Hematopoietic multipotent progenitor cell treated with erythropoietin and hydrocortisone succinate and interleukin-3 and kit ligand, for 4 days (in vitro differentiated cells): ENCODE data around the gene CLN3.
A peak's percentile ranks its signal among the peaks of the same experiment; 100 is the strongest.
"Not testable (repeated sequence)": the region's sequence is repeated elsewhere in the genome, so short reads cannot be mapped to it uniquely, and the experiment has no call there.

ENCODE experiments used
- DNase-seq: peaks from one replicate; pipeline ENCODE4 v3.0.0-alpha.2; 2015

The CLN3 gene

GRCh38 chr16:28494121-28494851 lies 2.4 kb upstream of the CLN3 start, which contains the start of gene APOBR:
Gene APOBR (plus strand): TSS chr16:28494643. CDS start chr16:28494682, 39 bp downstream.
- peak; percentile 97 for DNase-seq

- DNase-seq: no peak
Measured at GRCh38 chr16:28492511-28492910, 637 bp upstream of the CLN3 start.

DNA sequence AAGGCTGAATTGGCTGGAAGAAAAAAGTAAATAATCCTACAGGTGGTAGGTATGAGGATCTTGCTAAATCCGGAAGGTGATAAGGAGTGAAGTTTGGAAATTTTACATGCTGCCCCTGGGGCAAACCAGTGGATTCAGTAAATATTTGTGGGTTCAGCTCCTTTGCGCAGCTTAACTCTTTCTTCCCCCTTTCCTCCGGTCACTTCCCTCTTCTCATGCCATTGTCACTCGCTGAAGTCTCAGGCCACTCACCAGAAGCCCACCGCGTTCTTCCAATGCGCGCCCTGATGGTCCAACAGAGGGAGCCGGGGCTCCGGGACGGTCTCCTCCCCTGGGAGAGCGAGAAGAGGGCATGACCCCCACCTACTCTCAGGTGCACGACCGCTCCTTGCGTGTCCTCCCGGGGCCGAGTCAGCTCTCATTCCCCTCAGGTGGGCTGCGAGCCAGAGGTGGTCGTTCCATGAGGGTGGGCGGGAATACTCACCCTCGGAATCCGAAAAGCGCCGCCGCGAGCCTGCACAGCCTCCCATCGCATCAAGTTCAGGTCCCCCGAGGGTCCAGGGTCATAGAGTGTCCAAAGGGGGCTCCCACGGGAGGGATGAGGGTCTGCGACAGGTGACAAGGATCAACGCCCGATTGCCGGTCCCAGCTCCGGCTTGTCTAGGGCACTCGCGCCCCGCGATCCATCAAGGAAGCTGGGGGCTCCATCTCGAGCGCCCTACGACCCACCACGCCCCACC lies 474 bp downstream of the CLN3 start:
- peak; percentile 77 for DNase-seq

GRCh38 chr16:28486266-28486665 lies 5.6 kb downstream of the CLN3 start:
- DNase-seq: no peak

GRCh38 chr16:28483361-28483760 lies 8.5 kb downstream of the CLN3 start:
- not testable (repeated sequence) for DNase-seq

GRCh38 chr16:28482026-28482425 lies 9.8 kb downstream of the CLN3 start:
- no peak for DNase-seq

- DNase-seq: no peak
Measured at GRCh38 chr16:28478506-28479180, 13.2 kb downstream of the CLN3 start.

- no peak for DNase-seq
Measured at GRCh38 chr16:28477311-28477920, 14.5 kb downstream of the CLN3 start.

DNA sequence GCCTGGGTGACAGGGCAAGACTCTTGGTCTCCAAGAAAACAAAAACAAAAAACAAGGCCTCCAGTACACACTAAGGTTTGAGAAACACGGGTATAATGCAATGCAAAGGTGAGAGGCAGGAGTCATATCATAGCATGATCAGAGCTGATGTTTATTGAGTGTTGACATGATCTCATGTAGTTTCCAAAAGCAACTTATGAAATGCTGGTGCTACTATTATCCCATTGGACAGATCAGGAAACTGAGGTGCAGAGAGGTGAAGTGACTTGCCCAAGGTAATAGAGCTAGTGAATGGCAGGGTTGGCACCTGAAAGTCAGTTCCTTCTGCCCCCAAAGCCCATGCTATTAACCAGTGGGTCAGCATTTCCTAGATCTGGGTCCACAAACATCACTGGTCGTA lies 16.7 kb downstream of the CLN3 start:
- no peak for DNase-seq

GRCh38 chr16:28473714-28474265 lies 18.1 kb downstream of the CLN3 start:
- DNase-seq: no peak

GRCh38 chr16:28447081-28447480 lies 44.8 kb downstream of the CLN3 start:
- not testable (repeated sequence) for DNase-seq

DNA sequence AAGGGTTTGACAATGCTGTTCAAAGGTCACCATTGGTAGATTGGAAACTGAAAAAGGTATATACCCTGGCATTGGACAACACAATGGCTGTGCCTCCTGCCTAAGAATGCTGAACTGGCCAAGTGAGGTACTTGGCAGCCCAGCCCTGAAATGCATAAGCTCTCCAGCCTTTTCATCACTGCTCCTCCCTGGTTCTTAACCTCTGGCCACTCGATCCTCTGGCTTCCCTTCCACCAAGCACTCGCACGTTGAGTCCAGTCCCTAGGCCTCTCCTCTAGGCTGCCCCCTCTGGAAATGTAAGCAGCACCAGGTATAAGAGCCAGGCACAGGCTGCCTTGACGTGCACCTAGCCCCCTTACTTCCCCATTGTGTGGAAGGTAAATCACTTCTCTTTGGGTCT lies 45.5 kb downstream of the CLN3 start:
- not testable (repeated sequence) for DNase-seq

DNA sequence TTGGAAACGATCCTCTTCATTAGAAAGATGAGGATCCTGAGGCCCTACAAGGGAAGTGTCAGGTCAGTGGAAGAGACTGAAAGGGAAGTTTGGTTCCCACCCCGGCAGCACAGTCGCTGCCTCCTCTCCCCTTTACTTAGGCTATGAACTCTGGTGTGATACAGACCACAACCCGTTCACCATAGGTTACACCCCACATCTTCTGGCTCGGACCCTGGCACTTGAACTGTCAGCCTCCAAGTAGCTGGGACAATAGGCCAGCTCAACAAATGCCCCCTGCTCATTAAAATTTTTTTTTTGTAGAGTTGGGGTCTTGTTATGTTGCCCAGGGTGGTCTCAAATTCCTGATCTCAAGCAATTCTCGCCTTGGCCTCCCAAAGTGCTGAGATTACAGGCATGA lies 47.9 kb downstream of the CLN3 start:
- not testable (repeated sequence) for DNase-seq

- not testable (repeated sequence) for DNase-seq
Measured at GRCh38 chr16:28438899-28439298, 53.0 kb downstream of the CLN3 start.

DNA sequence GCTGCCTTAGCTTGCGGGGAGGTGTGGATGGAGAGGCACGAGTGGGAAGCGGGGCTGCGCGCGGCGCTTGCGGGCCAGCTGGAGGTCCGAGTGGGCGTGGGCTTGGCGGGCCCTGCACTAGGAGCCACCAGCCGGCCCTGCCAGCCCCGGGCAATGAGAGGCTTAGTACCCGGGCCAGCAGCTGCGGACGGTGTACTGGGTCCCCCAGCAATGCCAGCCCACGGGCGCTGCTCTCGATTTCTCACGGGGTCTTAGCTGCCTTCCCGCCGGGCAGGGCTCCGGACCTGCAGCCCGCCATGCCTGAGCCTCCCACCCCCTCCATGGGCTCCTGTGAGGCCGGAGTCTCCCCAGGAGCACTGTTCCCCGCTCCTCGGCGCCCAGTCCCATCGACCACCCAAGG lies 56.5 kb downstream of the CLN3 start:
- not testable (repeated sequence) for DNase-seq
